ENCODE data around the gene DLK2.

DLK2 gene

GRCh38 chr6:43497129-43497396, 41.7 kb upstream of the DLK2 start:
- DNase-seq (ENCODE audit: low read depth), result no peak
- H3K4me3 ChIP-seq (ENCODE audit: control insufficient read depth, low read depth, low read length), result no peak overlapping the region
- no peak for TF ChIP-seq CTCF (conservative IDR thresholded peaks at IDR 0.05; ENCODE audit: control insufficient read depth, insufficient read depth, low read depth, low read length)

DNA sequence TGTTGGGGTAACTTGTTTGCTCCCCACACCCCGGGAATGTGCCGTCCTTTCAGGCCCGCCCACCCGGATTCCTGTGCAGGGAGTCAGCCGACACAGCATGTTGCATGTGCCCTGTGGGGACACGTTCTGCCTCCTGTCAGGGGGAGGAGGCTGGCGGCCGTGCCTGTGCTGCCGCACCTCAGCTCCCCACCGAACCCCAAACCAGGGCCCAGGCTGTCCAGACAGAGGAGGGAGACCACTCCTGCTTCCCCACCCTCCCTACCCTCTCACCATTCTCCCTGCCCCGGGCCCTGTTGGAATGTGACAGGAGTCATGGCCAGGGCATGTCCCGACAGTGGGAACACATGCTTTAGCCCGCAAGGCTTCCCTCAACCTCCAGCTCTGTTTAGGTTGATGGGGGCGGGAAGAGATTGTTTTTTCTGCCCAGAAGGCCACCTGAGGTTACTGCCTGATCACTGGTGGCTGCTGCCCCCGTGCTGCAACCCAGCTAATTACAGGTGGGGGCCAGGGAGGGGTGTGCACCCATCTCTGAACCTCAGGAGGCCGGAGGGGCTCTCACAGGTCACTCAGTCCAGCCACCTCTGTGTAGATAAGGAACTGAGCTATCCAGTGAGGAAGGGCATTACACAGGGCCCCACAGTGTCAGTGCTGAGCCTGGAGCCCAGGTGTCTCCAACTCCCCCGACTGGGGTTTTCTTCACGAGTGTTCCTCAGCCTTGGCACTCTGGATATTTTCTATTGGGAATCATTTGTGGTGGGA, 41.2 kb upstream of the DLK2 start:
- peak; percentile 62 for DNase-seq (ENCODE audit: low read depth)
- peak; percentile 61 for TF ChIP-seq CTCF (conservative IDR thresholded peaks at IDR 0.05; ENCODE audit: control insufficient read depth, insufficient read depth, low read depth, low read length)
- no peak overlapping the region for H3K4me3 ChIP-seq (ENCODE audit: control insufficient read depth, low read depth, low read length)

DNA sequence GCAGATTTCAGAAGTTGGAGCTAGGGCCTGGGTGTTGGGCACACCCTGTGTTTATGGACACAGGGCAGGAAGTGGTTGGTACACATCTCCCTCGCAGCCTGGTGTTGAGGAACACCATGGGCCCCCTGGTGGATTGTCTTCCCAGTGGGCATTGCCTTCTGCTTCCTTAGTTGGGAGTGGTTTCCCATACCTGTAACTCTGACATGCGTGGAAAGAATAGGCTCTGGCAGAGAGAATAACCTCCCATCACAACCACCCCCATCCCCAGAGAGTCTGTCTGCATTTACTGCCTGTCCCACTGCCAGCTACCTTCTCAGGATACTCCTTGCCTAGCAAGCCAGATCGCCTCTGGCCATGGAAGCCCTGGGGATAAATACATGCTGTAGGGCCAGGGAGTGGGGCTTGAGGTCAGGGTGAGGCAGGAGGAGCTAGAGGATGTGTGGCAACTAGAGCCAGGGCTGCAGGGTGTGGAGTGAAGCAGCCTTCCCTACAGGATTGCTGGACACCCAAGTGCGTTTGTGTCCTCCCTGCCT, 40.1 kb upstream of the DLK2 start:
- peak; percentile 17 for DNase-seq (ENCODE audit: low read depth)
- peak; percentile 18 for TF ChIP-seq CTCF (conservative IDR thresholded peaks at IDR 0.05; ENCODE audit: control insufficient read depth, insufficient read depth, low read depth, low read length)
- no peak overlapping the region for H3K4me3 ChIP-seq (ENCODE audit: control insufficient read depth, low read depth, low read length)

DNA sequence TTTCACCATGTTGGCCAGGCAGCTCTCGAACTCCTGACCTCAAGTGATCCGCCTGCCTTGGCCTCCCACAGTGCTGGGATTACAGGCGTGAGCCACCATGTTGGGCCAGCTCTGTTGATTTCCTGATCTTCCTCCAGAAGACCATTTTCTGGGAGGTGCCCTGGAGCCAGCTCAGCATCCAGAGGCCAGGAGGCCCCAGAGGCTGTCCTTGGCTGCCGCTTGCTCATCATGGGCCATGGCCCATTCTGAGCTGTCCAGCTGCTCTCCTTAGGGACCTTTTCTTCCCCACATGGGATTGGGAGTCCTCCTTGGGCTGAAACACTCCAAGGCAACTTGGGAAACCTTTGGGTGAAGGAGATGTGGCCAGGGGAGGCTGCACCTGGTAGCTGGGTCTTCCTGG, 39.4 kb upstream of the DLK2 start:
- H3K4me3 ChIP-seq (ENCODE audit: control insufficient read depth, low read depth, low read length), result no peak overlapping the region
- DNase-seq (ENCODE audit: low read depth), result no peak
- no peak for TF ChIP-seq CTCF (conservative IDR thresholded peaks at IDR 0.05; ENCODE audit: control insufficient read depth, insufficient read depth, low read depth, low read length)

GRCh38 chr6:43494321-43494720, 39.0 kb upstream of the DLK2 start:
- no peak overlapping the region for H3K4me3 ChIP-seq (ENCODE audit: control insufficient read depth, low read depth, low read length)
- TF ChIP-seq CTCF (conservative IDR thresholded peaks at IDR 0.05; ENCODE audit: control insufficient read depth, insufficient read depth, low read depth, low read length), result no peak
- no peak for DNase-seq (ENCODE audit: low read depth)

DNA sequence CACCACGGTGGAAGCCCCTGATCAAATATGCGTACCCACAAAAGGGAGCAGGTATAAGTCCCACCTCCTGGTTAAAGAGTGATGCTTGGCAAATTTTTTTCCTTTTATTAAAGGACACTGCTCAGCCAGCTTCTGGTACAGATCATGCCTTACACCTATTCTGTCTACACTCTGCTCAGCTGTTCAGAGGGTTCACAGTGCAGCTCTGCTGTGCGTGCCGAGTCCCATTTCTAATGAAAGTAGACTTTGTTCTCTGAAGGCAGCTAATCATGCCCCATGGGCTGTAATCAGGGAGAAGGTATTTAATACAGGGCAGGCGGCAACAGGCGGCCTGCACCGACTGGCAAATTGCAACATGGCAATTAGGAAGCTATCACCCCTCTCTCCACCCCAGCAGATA, 38.5 kb upstream of the DLK2 start:
- no peak overlapping the region for H3K4me3 ChIP-seq (ENCODE audit: control insufficient read depth, low read depth, low read length)
- no peak for TF ChIP-seq CTCF (conservative IDR thresholded peaks at IDR 0.05; ENCODE audit: control insufficient read depth, insufficient read depth, low read depth, low read length)
- DNase-seq (ENCODE audit: low read depth), result no peak
